SK-N-SH (cell line): ENCODE measurements around the gene PODN. TPM values are rescaled to one million over a fixed set of nuclear protein-coding genes. Genes with fewer than 3 reads are reported as not detected.
A peak's percentile ranks its signal among the peaks of the same experiment; 100 is the strongest.

Source experiments
- CTCF ChIA-PET: fragments of 300-600, 350-600 bp; formaldehyde crosslinking; extraction: SDS; loops from one replicate; lab custom pipeline; 2021; lab: Yijun Ruan, JAX
- POLR2A ChIA-PET: fragments of 350-600 bp; sonication (Branson Sonifier 250); formaldehyde crosslinking; extraction: SDS; loops from one replicate; lab custom pipeline; 2020; ENCODE audit warnings: antibody characterized with exemption, inconsistent platforms; lab: Yijun Ruan, JAX
- DNase-seq: peaks from one replicate; pipeline ENCODE4 v3.0.0; 2012
- H2AFZ ChIP-seq: fragments of 200-600 bp; sonication (generic); 2 replicates; pipeline ENCODE4 v1.8.1; 2016; ENCODE audit warnings: antibody characterized with exemption, mild to moderate bottlenecking, low read depth
- H3F3A ChIP-seq: fragments of 200-600 bp; sonication (generic); replicated peaks from 2 replicates; pipeline ENCODE3; 2016; ENCODE audit warnings: antibody characterized with exemption, mild to moderate bottlenecking; ENCODE audit not compliant: insufficient read depth
- H3K27ac ChIP-seq, 2 experiments: fragments of 200-500 bp in 1 of 2; fragments of 200-600 bp in 1 of 2; sonication (Bioruptor generic) in 1 of 2; sonication (generic), shearing (Covaris generic) in 1 of 2; 2 replicates each; pipeline versions ENCODE4 v1.5.1 to v1.6.1; 2014 to 2016; ENCODE audit warnings: low read depth in 2 of 2, inconsistent platforms in 1 of 2, low read length in 1 of 2, mild to moderate bottlenecking in 1 of 2, mixed read lengths in 1 of 2
- H3K27me3 ChIP-seq: fragments of 200-600 bp; sonication (generic), shearing (Covaris generic); 2 replicates; pipeline ENCODE4 v1.6.1; 2016; ENCODE audit warnings: mixed run types; ENCODE audit not compliant: insufficient read depth
- H3K36me3 ChIP-seq, 2 experiments: fragments of 200-500 bp in 1 of 2; fragments of 200-600 bp in 1 of 2; sonication (Bioruptor generic) in 1 of 2; sonication (generic) in 1 of 2; replicated peaks in 1 of 2; 2 replicates each; pipeline versions ENCODE3 to v1.5.1; 2014 to 2016; ENCODE audit warnings: low read length in 1 of 2, mild to moderate bottlenecking in 1 of 2; ENCODE audit not compliant: insufficient read depth in 2 of 2, control insufficient read depth in 1 of 2
- H3K4me1 ChIP-seq, 2 experiments: fragments of 200-500 bp in 1 of 2; fragments of 200-600 bp in 1 of 2; sonication (Bioruptor generic) in 1 of 2; sonication (generic), shearing (Covaris generic) in 1 of 2; 2 replicates each; pipeline versions ENCODE4 v1.5.1 to v1.6.1; 2014 to 2016; ENCODE audit warnings: low read depth in 1 of 2, low read length in 1 of 2, mixed run types in 1 of 2; ENCODE audit not compliant: insufficient read depth in 2 of 2, control insufficient read depth in 1 of 2
- H3K4me2 ChIP-seq: fragments of 200-600 bp; sonication (generic), shearing (Covaris generic); 2 replicates; pipeline ENCODE4 v1.6.1; 2017; ENCODE audit warnings: mixed run types
- H3K4me3 ChIP-seq, 2 experiments: fragments of 200-500 bp in 1 of 2; fragments of 200-600 bp in 1 of 2; sonication (Bioruptor generic) in 1 of 2; sonication (generic), shearing (Covaris generic) in 1 of 2; 2 replicates each; pipeline versions ENCODE4 v1.5.1 to v1.8.1; 2014 to 2016; ENCODE audit warnings: low read depth in 2 of 2, inconsistent platforms in 1 of 2, low read length in 1 of 2, mild to moderate bottlenecking in 1 of 2, mixed read lengths in 1 of 2, moderate library complexity in 1 of 2
- H3K79me2 ChIP-seq: fragments of 200-600 bp; sonication (generic); 2 replicates; pipeline ENCODE4 v1.8.1; 2017; ENCODE audit warnings: mild to moderate bottlenecking; ENCODE audit not compliant: insufficient read depth
- H3K9ac ChIP-seq: fragments of 200-600 bp; sonication (generic); 2 replicates; pipeline ENCODE4 v1.6.1; 2017; ENCODE audit warnings: mixed run types
- H3K9me2 ChIP-seq: fragments of 200-600 bp; sonication (generic); 2 replicates; pipeline ENCODE4 v1.6.1; 2017; ENCODE audit warnings: mixed run types
- H3K9me3 ChIP-seq: fragments of 200-600 bp; sonication (generic); 2 replicates; pipeline ENCODE4 v1.6.1; 2017; ENCODE audit warnings: mixed run types, mild to moderate bottlenecking, moderate library complexity
- H4K20me1 ChIP-seq: fragments of 200-600 bp; sonication (generic); 2 replicates; pipeline ENCODE4 v1.6.1; 2017; ENCODE audit warnings: mild to moderate bottlenecking, mixed run types; ENCODE audit not compliant: insufficient read depth
- EZH2phosphoT487 ChIP-seq: fragments of 200-600 bp; sonication (generic); IDR thresholded peaks from 2 replicates; pipeline ENCODE4 v1.6.1; 2017; ENCODE audit warnings: low read depth, mixed run types, mild to moderate bottlenecking, antibody characterized with exemption, moderate library complexity, borderline replicate concordance
- FOSL2 ChIP-seq: IDR thresholded peaks from 2 replicates; pipeline ENCODE4 v1.4.0; 2012; ENCODE audit warnings: low read depth, mild to moderate bottlenecking, moderate library complexity, borderline replicate concordance
- JUND ChIP-seq: IDR thresholded peaks from 2 replicates; pipeline ENCODE4 v1.4.0; 2012
- MAX ChIP-seq: IDR thresholded peaks from 2 replicates; pipeline ENCODE4 v1.4.0; 2012; ENCODE audit warnings: low read depth
- MEF2A ChIP-seq: IDR thresholded peaks from 2 replicates; pipeline ENCODE4 v1.4.0; 2012; ENCODE audit warnings: low read depth, borderline replicate concordance
- MXI1 ChIP-seq: IDR thresholded peaks from 2 replicates; pipeline ENCODE4 v1.6.1; 2012; ENCODE audit warnings: mild to moderate bottlenecking, low read depth, low read length, improper control_type of control experiment
- NFIC ChIP-seq: IDR thresholded peaks from 2 replicates; pipeline ENCODE4 v1.4.0; 2012; ENCODE audit warnings: borderline replicate concordance
- PBX3 ChIP-seq: IDR thresholded peaks from 2 replicates; pipeline ENCODE4; 2012
- RCOR1 ChIP-seq: fragments of 150-350 bp; IDR thresholded peaks from 2 replicates; pipeline ENCODE4 v1.6.1; 2017; ENCODE audit warnings: antibody characterized with exemption, low read length
- REST ChIP-seq: IDR thresholded peaks from 2 replicates; pipeline ENCODE4 v1.6.1; 2012; ENCODE audit warnings: mild to moderate bottlenecking, low read depth, low read length, moderate library complexity
- RFX5 ChIP-seq: IDR thresholded peaks from 2 replicates; pipeline ENCODE4 v1.6.1; 2012; ENCODE audit warnings: mild to moderate bottlenecking, improper control_type of control experiment, low read length
- RXRA ChIP-seq: IDR thresholded peaks from 2 replicates; pipeline ENCODE4 v1.4.0; 2012; ENCODE audit warnings: low read depth, mild to moderate bottlenecking, borderline replicate concordance
- TEAD4 ChIP-seq: IDR thresholded peaks from 2 replicates; pipeline ENCODE4 v1.4.0; 2012; ENCODE audit warnings: mild to moderate bottlenecking, borderline replicate concordance; ENCODE audit not compliant: insufficient read depth
- USF1 ChIP-seq: IDR thresholded peaks from 2 replicates; pipeline ENCODE4 v1.4.0; 2012; ENCODE audit warnings: low read depth, borderline replicate concordance
- USF2 ChIP-seq: fragments of 150-350 bp; IDR thresholded peaks from 2 replicates; pipeline ENCODE4 v1.6.1; 2017; ENCODE audit warnings: antibody characterized with exemption, low read length, low read depth, borderline replicate concordance
- YY1 ChIP-seq: IDR thresholded peaks from 2 replicates; pipeline ENCODE4 v1.4.0; 2012; ENCODE audit warnings: low read depth, mild to moderate bottlenecking
- WGBS: methylation state at CpG from one replicate; pipeline ENCODE4 v1.1.6; 2017; ENCODE audit warnings: low lambda C conversion rate; 5-methylcytosine and 5-hydroxymethylcytosine counted together
- polyA plus RNA-seq, 3 experiments: library from polyadenylated mRNA; depleted of rRNA; stranded (reverse); fragments of >200 nt; gene quantifications; 2 replicates each; pipeline ENCODE4 v1.2.3, GENCODE V29; 2012

PODN gene
- polyA plus RNA-seq, 1 of the 3 experiments (the other 2 are of a cell fraction): 2.0 TPM

- Histone ChIP-seq H3K9me3 (no peaks in the 10 kb centered on the region), H3K36me3 (no peaks in the 10 kb centered on the region), H3K4me1 (no peaks in the 10 kb centered on the region), H3K4me3 (no peak overlapping the region), H2AFZ (no peak overlapping the region)
- WGBS: 74% methylated on average over 3 of the region's 8 CpGs
- POLR2A ChIA-PET: no interaction called here
- TF ChIP-seq YY1 (no peak), NFIC (no peak), TEAD4 (no peak), JUND (no peak), RXRA (no peak), REST (no peak), MAX (no peak), EZH2phosphoT487 (no peak)
- TF ChIP-seq, all 33 proteins: peak for 0
- Histone ChIP-seq H3K27ac (no peak overlapping the region), H3K9ac (no peak overlapping the region), H4K20me1 (no peaks in the 10 kb centered on the region), H3K79me2 (no peaks in the 10 kb centered on the region), H3F3A (no peaks in the 10 kb centered on the region), H3K27me3 (no peaks in the 10 kb centered on the region), H3K4me2 (no peak overlapping the region), H3K9me2 (no peaks in the 10 kb centered on the region)
- DNase-seq: peak; percentile 20
- CTCF ChIA-PET: no interaction called here
Measured at GRCh38 chr1:53074313-53075154, 12.5 kb downstream of the PODN start.

GRCh38 chr1:53075206-53075605 lies 13.2 kb downstream of the PODN start:
- H3K9ac ChIP-seq: no peak overlapping the region
- H2AFZ ChIP-seq: no peak overlapping the region
- H3K4me3 ChIP-seq: no peak overlapping the region
- no peak for DNase-seq
- no peaks in the 10 kb centered on the region for H4K20me1 ChIP-seq
- H3K79me2 ChIP-seq: no peaks in the 10 kb centered on the region
- POLR2A ChIA-PET: no interaction called here
- no peak overlapping the region for H3K4me2 ChIP-seq
- H3K36me3 ChIP-seq: no peaks in the 10 kb centered on the region
- no peaks in the 10 kb centered on the region for H3K9me3 ChIP-seq
- CTCF ChIA-PET: no interaction called here
- H3K27ac ChIP-seq: no peak overlapping the region
- no peaks in the 10 kb centered on the region for H3F3A ChIP-seq
- WGBS: 81% methylated on average over 3 of the region's 4 CpGs
- no peaks in the 10 kb centered on the region for H3K4me1 ChIP-seq
- H3K27me3 ChIP-seq: no peaks in the 10 kb centered on the region
- H3K9me2 ChIP-seq: no peaks in the 10 kb centered on the region
- TF ChIP-seq FOSL2 (no peak), TEAD4 (no peak), USF1 (no peak), MEF2A (no peak), PBX3 (no peak), RFX5 (no peak), USF2 (no peak), MXI1 (no peak), YY1 (no peak), EZH2phosphoT487 (no peak), RCOR1 (no peak)
